Mesodermal cell (in vitro differentiated cells): ENCODE measurements around the gene AQR.

Source experiments
- H3K27ac ChIP-seq: 2 replicates; pipeline ENCODE4 v1.7.0; 2013; ENCODE audit warnings: mild to moderate bottlenecking, low read depth, low read length, moderate library complexity; ENCODE audit not compliant: severe bottlenecking
- H3K36me3 ChIP-seq: 2 replicates; pipeline ENCODE4 v1.7.1; 2013; ENCODE audit warnings: mild to moderate bottlenecking, low read length, moderate library complexity; ENCODE audit not compliant: control insufficient read depth, insufficient read depth
- H3K4me1 ChIP-seq: one replicate; pipeline ENCODE4 v1.7.1; 2013; ENCODE audit warnings: mild to moderate bottlenecking, low read length; ENCODE audit not compliant: insufficient read depth, control insufficient read depth, poor library complexity, severe bottlenecking
- H3K4me3 ChIP-seq: 2 replicates; pipeline ENCODE4 v1.7.0; 2013; ENCODE audit warnings: low read length, control low read depth, mild to moderate bottlenecking; ENCODE audit not compliant: insufficient read depth, poor library complexity, severe bottlenecking; ENCODE audit errors: extremely low read depth
- H3K9me3 ChIP-seq: 2 replicates; pipeline ENCODE4 v1.7.1; 2013; ENCODE audit warnings: mild to moderate bottlenecking, low read length, moderate library complexity; ENCODE audit not compliant: control insufficient read depth
- WGBS, 2 experiments: methylation state at CpG; one replicate each; pipeline ENCODE4 v1.1.5; 2013; ENCODE audit warnings: missing lambda C conversion rate in 2 of 2; ENCODE audit not compliant: insufficient coverage in 2 of 2; 5-methylcytosine and 5-hydroxymethylcytosine counted together

Gene AQR

GRCh38 chr15:34804113-34804512 lies 165.4 kb downstream of the AQR start:
- H3K27ac ChIP-seq, result no peak overlapping the region
- H3K4me3 ChIP-seq, result no peak overlapping the region
- peaks cover 46% of the 10 kb centered on the region for H3K4me1 ChIP-seq
- WGBS, 2 experiments, result no CpG with 5 or more reads among the region's 2 CpGs
- no peaks in the 10 kb centered on the region for H3K36me3 ChIP-seq
- H3K9me3 ChIP-seq, result peaks cover 6% of the 10 kb centered on the region

GRCh38 chr15:34802803-34803750 lies 166.5 kb downstream of the AQR start:
- Histone ChIP-seq H3K4me3 (no peak overlapping the region), H3K4me1 (peaks cover 51% of the 10 kb centered on the region), H3K36me3 (no peaks in the 10 kb centered on the region), H3K9me3 (peaks cover 6% of the 10 kb centered on the region), H3K27ac (no peak overlapping the region)
- WGBS, 2 experiments, result 97 to 100% methylated on average over 2 to 4 of the region's 7 CpGs

GRCh38 chr15:34802371-34802770 lies 167.2 kb downstream of the AQR start:
- no peaks in the 10 kb centered on the region for H3K36me3 ChIP-seq
- 100% methylated on average over 1 of the region's 1 CpG; no CpG with 5 or more reads in 1 of the 2 experiments for WGBS, 2 experiments
- H3K4me3 ChIP-seq, result no peak overlapping the region
- H3K9me3 ChIP-seq, result peaks cover 6% of the 10 kb centered on the region
- peaks cover 55% of the 10 kb centered on the region for H3K4me1 ChIP-seq
- no peak overlapping the region for H3K27ac ChIP-seq
